Fibroblast of skin of left biceps (primary cell): ENCODE measurements around the gene KRTAP5-7.
"Not testable (repeated sequence)": the region's sequence is repeated elsewhere in the genome, so short reads cannot be mapped to it uniquely, and the experiment has no call there.

Source experiments
- DNase-seq, 2 experiments: peaks; one replicate each; pipeline ENCODE4 v3.0.0-alpha.2; 2013; ENCODE audit warnings: low read depth in 2 of 2

Gene KRTAP5-7

DNA sequence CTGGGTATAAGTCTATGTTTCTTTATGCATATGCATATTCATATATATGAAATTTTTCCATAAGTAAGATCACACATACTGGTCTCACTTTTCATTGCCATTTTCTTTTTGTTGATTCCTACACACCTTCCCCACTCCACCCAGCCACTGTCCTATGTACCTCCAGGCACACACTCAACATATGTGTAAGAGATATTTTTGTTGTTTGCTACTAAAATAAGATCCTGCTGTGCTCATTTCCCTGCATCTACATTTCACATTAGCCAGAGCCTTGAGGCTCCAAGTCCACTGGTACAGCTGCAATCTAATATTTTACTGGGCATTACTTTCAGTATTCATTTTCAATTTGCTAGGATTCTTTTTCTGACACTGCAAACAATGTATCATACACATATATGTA, 30.2 kb downstream of the KRTAP5-7 start:
- no peak for DNase-seq

DNA sequence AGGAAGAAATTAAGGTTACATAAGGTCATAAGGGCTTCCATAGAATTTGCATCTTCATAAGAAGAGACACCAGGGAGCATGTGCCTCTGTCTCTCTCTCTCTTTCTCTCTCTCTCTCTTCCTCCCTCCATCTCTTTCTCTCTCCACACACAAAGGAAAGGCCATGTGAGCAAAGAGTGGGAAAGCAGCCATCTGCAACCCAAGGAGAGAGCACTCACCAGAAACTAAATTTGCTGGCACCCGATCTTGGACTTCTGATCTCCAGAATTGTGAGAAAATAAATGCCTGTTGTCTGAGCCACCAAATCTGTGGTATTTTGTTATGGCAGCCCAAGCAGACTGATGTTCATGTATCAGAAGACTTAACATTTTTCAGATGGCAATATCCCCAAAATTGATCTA, 31.9 kb downstream of the KRTAP5-7 start:
- no peak for DNase-seq

DNA sequence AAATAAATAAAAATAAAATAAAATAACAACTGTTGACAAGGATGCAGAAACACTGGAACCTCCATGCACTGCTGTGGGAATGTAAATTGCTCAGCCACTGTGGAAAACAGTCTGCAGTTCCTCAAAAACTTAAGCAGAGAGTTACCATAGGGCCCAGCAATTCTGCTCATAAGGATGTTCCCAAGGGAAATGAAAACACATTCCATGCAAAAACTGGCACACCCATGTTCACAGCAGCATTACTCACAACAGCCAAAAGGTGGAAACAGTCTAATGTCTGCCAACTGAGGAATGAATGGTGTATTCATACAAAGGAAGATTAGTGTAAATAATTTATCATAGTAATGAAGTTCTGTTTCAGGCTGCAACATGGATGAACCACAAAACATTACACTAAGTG, 35.1 kb downstream of the KRTAP5-7 start:
- DNase-seq: no peak

DNA sequence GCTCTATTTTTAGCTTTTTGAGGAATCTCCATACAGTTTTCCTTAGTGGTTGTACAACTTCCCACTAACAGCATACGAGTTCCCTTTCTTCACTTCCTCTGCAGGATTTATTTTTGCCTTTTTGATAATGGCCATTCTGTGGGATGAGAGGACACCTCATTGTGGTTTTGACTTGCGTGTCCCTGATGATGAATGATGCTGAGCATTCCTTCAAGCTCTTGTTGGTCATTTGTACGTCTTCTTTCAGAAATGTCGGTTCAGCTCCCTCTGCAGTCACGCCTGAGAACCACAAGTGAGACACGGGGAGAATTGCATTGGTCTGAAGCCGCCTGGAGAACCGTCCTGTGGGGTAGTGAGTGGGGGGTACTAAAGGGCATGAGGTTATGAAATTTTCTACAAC, 36.3 kb downstream of the KRTAP5-7 start:
- peak in 1 of 2 experiments; percentile 2 for DNase-seq

DNA sequence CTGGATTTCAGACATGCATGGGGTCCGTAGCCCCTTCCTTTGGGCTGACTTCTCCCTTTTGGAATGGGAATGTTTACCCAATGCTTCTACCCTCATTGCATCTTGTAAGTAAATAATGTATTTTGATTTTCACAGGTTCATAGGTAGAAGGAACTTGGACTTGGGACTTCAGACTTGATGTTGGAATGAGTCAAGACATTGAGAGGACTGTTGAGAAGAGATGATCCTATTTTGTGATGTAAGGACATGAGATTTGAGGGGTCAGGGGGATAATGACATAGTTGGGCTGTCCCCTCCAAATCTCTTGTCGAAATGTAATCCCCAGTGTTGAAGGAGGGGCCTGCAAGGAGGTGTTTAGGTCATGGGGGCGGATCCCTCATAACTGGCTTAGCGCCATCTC, 37.4 kb downstream of the KRTAP5-7 start:
- no peak for DNase-seq

DNA sequence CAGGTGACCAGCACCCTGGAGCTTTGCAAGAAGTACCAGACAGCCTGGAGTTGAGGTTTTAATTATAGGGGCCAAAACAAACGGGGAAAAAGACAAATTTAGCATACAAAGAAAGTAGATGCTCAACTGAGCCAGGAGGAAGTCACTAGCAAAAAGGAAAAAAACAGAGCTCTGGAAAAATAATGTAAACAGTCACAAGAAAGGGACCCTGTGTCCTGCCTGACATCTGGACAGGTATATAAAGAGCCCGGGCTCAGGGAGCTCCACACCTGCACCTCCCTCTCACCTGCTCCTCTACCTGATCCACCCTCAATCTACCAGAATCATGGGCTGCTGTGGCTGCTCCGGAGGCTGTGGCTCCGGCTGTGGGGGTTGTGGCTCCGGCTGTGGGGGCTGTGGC, 38.2 kb downstream of the KRTAP5-7 start, which contains the start of gene KRTAP5-10:
TSS of gene KRTAP5-10 (plus strand) at position 301 of the 400 bp plus-strand sequence. CDS start at position 326, 25 bp downstream.
- no peak for DNase-seq

DNA sequence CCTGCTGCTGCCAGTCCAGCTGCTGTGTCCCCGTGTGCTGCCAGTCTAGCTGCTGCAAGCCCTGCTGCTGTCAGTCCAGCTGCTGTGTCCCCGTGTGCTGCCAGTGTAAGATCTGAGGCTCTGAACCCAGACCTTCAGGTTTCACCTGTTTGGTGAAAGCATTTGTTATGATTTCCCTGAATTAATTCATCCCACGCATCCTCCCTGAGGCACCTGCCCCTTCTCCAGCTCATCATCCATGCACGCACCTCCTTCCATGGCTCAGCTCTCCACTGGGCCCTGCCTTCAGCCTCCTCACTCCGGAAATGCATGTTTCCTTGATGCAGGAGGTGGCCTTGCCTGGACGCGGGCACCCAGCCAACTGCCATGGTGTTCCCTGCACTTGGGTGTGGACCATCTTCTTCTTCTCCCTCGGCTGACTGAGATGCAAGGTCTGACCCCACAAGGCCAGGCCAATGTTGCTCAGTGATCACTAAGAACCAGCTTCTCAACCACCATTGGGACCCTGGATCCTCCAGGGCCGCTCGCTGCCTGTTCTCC, 39.1 kb downstream of the KRTAP5-7 start:
- no peak for DNase-seq

GRCh38 chr11:71566626-71567599, 39.8 kb downstream of the KRTAP5-7 start:
- not testable (repeated sequence) for DNase-seq

GRCh38 chr11:71567633-71568032, 40.6 kb downstream of the KRTAP5-7 start:
- DNase-seq: not testable (repeated sequence)

DNA sequence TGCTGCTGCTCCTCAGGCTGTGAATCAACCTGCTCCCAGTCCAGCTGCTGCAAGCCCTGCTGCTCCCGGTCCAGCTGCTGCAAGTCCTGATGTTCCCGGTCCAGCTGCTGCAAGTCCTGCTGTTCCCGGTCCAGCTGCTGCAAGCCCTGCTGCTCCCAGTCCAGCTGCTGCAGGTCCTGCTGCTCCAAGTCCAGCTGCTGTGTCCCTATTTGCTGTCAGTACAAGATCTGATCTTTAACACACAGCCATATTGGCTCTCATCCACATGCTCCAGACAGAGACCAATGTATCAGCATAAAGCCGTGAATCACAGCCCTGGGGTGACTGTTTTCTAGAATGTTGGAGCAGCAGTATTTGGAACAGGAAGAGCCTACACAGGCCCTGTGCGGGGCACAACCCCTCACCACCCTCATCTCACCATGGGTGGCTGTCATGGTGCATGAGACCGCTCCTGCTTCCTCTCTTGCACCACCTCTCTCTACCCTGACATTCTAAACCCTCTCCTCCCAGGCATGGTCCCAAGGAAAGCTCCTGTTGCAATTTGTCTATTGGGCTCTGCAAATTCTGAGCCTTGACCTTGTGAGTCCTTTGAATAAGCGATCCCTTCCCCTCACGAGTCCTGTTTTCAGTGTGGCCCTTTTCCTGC, 41.8 kb downstream of the KRTAP5-7 start:
- no peak for DNase-seq

DNA sequence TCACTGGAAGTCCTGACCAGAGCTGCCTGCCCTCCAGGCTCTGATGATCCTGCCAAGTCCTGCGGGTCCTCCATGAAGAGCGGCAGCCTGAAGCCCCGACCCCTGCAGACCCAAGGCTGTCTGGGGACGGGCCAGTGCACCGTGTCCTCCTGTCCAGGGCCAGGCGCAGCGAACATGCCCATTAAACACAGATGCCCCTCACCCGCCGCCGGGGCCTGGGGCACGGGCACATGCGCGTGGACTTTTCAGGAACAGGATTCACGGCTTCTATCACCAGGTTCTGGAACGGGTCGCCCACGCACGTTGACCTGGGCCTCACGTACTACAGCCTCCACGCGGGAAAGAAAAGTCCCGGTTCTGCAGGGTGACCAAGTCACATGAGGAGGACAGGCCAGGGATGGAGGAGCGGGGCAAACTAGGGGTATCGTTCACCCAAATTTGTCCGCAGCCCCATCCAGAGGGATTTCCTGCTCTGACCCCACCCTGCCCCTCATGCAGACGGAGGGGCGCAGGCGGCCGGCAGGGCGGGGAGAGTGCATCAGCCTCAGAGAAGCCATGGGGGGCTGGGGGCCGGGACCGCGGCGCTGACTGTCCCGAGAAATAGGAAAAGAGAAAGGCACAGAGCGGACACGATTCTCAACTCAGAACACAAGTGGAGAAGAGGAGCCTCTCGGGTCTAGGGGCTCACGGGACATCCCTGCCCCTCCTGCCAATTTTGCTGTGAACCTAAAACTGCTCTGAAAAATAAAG, 44.2 kb downstream of the KRTAP5-7 start:
- not testable (repeated sequence) for DNase-seq

- DNase-seq: no peak
Measured at GRCh38 chr11:71572811-71573210, 45.7 kb downstream of the KRTAP5-7 start.

DNA sequence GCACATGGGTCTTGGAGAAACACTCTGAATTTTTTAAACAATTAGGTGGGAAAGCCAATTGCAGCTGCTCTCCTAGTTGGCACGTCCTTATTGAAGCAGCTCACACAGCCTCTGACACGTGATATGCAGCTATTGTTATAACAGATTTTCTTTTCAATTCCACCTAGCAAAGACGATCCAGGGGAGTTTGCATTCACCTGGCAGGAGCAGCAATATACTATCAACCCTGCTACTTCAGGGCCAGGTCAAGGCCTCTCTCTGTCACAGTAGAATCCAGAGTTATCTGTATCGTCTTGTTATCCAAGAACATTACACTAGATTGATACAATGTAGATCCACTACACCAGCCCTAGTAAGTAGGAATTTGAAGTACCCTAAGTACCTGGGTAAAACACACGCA, 47.4 kb downstream of the KRTAP5-7 start:
- DNase-seq: no peak

DNA sequence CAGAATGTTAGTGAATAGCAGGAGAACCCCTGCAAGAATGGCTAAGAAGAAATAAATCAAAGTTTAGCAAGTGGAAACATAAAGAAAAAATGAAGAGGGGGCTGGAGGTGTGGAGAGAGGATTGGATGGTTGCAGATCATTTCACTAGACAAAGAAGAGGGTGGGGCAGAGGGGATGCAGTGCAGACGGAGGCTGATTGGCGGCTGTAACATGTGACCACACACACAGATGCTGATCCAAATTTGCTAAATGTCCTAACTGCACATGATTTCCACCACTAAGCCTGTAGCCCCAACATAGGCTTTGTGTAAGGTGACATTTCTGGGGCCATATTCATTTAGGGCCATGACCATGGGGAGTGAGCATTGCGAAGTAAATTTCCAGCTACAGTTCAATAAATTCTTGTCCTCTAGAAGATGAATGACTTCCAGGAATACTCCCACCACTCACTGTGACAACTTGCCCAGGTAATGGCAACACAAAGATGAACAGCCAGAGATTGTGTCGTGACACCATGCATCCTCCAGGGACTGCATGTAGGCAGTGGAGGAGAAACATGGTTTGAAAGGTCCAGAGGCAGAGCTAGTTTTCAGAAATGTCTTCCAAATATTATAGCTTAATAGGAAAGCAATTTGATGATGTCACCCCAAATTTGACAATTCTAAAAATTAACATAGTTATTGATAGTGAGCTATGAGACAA, 48.8 kb downstream of the KRTAP5-7 start:
- DNase-seq: no peak

- not testable (repeated sequence) for DNase-seq
Measured at GRCh38 chr11:71576688-71577465, 49.8 kb downstream of the KRTAP5-7 start.

DNA sequence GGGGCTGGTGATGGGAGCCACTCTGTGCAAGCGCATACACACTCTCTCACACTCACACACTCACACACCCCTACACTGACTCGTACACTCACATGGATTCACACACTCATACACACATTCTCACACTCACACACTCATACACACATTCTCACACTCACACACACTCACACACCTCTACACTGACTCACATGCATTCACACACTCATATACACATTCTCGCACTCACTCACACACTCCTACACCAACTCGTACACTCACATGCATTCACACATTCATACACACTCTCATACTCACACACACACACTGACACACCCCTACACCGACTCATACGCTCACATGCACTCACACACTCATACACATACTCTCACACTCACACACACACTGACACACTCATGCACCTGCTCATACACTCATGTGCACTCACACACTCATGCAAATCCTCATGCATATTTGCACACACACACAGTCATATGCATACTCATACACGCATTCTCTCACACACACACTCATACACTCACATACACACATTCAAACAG, 50.5 kb downstream of the KRTAP5-7 start:
- DNase-seq: no peak
